Endothelial cell of umbilical vein (primary cell): Measurements from ENCODE around the gene PARP12. TPM values are rescaled to one million over a fixed set of nuclear protein-coding genes. Genes with fewer than 3 reads are reported as not detected.

ENCODE experiments used
- BruUV-seq: library from RNA; stranded (reverse); fragments of 400-500 nt; replicated peaks from 2 replicates; lab custom pipeline; 2021; lab: Mats Ljungman, UMichigan
- CTCF ChIA-PET: fragments of 300-600, 350-600 bp; sonication (Branson Sonifier 250); formaldehyde crosslinking; loops from one replicate; lab custom pipeline; 2021; ENCODE audit warnings: antibody characterized with exemption, inconsistent platforms; lab: Charles Lee
- POLR2A ChIA-PET: fragments of 300-600, 350-600 bp; sonication (Branson Sonifier 250); formaldehyde crosslinking; loops from one replicate; lab custom pipeline; 2021; ENCODE audit warnings: antibody characterized with exemption, inconsistent platforms; lab: Charles Lee
- DNase-seq: peaks from one replicate; pipeline ENCODE4 v3.0.0-alpha.2; 2011; ENCODE audit warnings: low read depth, low spot score
- FAIRE-seq: peaks from 2 replicates; lab custom pipeline; 2011; peaks lifted over from hg19 to GRCh38; lab: Jason Lieb, UNC
- H2AFZ ChIP-seq: 2 replicates; pipeline ENCODE4 v1.6.0; 2012; ENCODE audit warnings: low read depth, low read length, control low read depth, inconsistent platforms
- H3K27ac ChIP-seq: 2 replicates; pipeline ENCODE4 v1.5.1; 2011; ENCODE audit warnings: low read depth, mild to moderate bottlenecking, control low read depth, low read length, moderate library complexity; ENCODE audit not compliant: insufficient read depth
- H3K27me3 ChIP-seq, 2 experiments: 2 replicates each; pipeline versions ENCODE4 v1.6.0 to v1.6.1; 2011; ENCODE audit warnings: low read length in 2 of 2, mixed read lengths in 1 of 2; ENCODE audit not compliant: control insufficient read depth in 2 of 2, insufficient read depth in 2 of 2
- H3K36me3 ChIP-seq, 2 experiments: 2 replicates in 1 of 2; 3 replicates in 1 of 2; pipeline ENCODE4 v1.5.1; 2011; ENCODE audit warnings: low read length in 2 of 2, mild to moderate bottlenecking in 1 of 2, moderate library complexity in 1 of 2; ENCODE audit not compliant: control insufficient read depth in 2 of 2, insufficient read depth in 2 of 2; ENCODE audit errors: extremely low read depth in 1 of 2
- H3K4me1 ChIP-seq: 3 replicates; pipeline ENCODE4 v1.5.1; 2011; ENCODE audit warnings: mild to moderate bottlenecking, low read length; ENCODE audit not compliant: control insufficient read depth, insufficient read depth; ENCODE audit errors: extremely low read depth
- H3K4me2 ChIP-seq: 2 replicates; pipeline ENCODE4 v1.6.1; 2011; ENCODE audit warnings: low read length, control low read depth, mixed read lengths; ENCODE audit not compliant: insufficient read depth
- H3K4me3 ChIP-seq, 3 experiments: fragments of 200-600 bp in 1 of 3; sonication (generic), shearing (Covaris generic) in 1 of 3; replicated peaks in 1 of 3; 2 replicates each; pipeline ENCODE4 v1.5.1; 2011 to 2016; ENCODE audit warnings: control low read depth in 3 of 3, low read length in 3 of 3, mild to moderate bottlenecking in 2 of 3, inconsistent platforms in 1 of 3, low read depth in 1 of 3, moderate library complexity in 1 of 3; ENCODE audit not compliant: insufficient read depth in 1 of 3
- H3K79me2 ChIP-seq: 2 replicates; pipeline ENCODE4 v1.6.0; 2012; ENCODE audit warnings: low read length, inconsistent platforms; ENCODE audit not compliant: control insufficient read depth, insufficient read depth
- H3K9ac ChIP-seq: replicated peaks from 2 replicates; pipeline ENCODE3; 2011; ENCODE audit warnings: low read length, control low read depth; ENCODE audit not compliant: insufficient read depth; ENCODE audit errors: extremely low read depth
- H3K9me1 ChIP-seq: replicated peaks from 3 replicates; pipeline ENCODE4 v1.6.0; 2011; ENCODE audit warnings: mild to moderate bottlenecking, low read length; ENCODE audit not compliant: control insufficient read depth, insufficient read depth; ENCODE audit errors: extremely low read depth
- H3K9me3 ChIP-seq: replicated peaks from 2 replicates; pipeline ENCODE4 v1.5.1; 2012; ENCODE audit warnings: low read length, inconsistent platforms; ENCODE audit not compliant: control insufficient read depth, insufficient read depth
- H4K20me1 ChIP-seq: replicated peaks from 2 replicates; pipeline ENCODE3; 2011; ENCODE audit warnings: mild to moderate bottlenecking, low read length; ENCODE audit not compliant: control insufficient read depth, insufficient read depth; ENCODE audit errors: extremely low read depth
- EZH2 ChIP-seq: IDR thresholded peaks from 2 replicates; pipeline ENCODE4 v1.6.1; 2012; ENCODE audit warnings: borderline replicate concordance, low read depth, mild to moderate bottlenecking, moderate library complexity, low read length, inconsistent platforms; ENCODE audit not compliant: severe bottlenecking
- FOS ChIP-seq: IDR thresholded peaks from 2 replicates; pipeline ENCODE4 v1.6.1; 2011; ENCODE audit warnings: mild to moderate bottlenecking, low read length, moderate library complexity, borderline replicate concordance; ENCODE audit not compliant: insufficient read depth
- GATA2 ChIP-seq: IDR thresholded peaks from 2 replicates; pipeline ENCODE4 v1.7.0; 2011; ENCODE audit warnings: low read depth, mild to moderate bottlenecking, moderate library complexity, mixed read lengths, low read length; ENCODE audit not compliant: insufficient read length, insufficient read depth
- JUN ChIP-seq: IDR thresholded peaks from 2 replicates; pipeline ENCODE4 v1.6.1; 2011; ENCODE audit warnings: borderline replicate concordance, low read depth; ENCODE audit not compliant: insufficient read length, insufficient read depth
- MAX ChIP-seq: IDR thresholded peaks from 2 replicates; pipeline ENCODE4 v1.6.1; 2011; ENCODE audit not compliant: insufficient read depth, insufficient read length
- MYC ChIP-seq: IDR thresholded peaks from one replicate; pipeline ENCODE4 v1.6.1; 2011; ENCODE audit warnings: mild to moderate bottlenecking, low read depth, low read length
- POLR2A ChIP-seq: IDR thresholded peaks from 2 replicates; pipeline ENCODE4 v1.6.1; 2012; ENCODE audit warnings: low read depth, mild to moderate bottlenecking, control low read depth, low read length
- POLR2AphosphoS5 ChIP-seq: IDR thresholded peaks from 2 replicates; pipeline ENCODE4 v1.6.1; 2012; ENCODE audit warnings: low read depth, mild to moderate bottlenecking, control low read depth, low read length, moderate library complexity; ENCODE audit not compliant: insufficient read depth
- dilution Hi-C: fragments of 300-500 bp; cut with MboI; formaldehyde crosslinking; loops from one replicate; pipeline ENCODE4 v1.15.0; 2019; ENCODE audit warnings: low sequenced_read_pairs; ENCODE audit not compliant: extremely low pct_ligation_motif_present
- intact Hi-C: fragments of 100-400 bp; cut with micrococcal nuclease; formaldehyde crosslinking; loops from one replicate; pipeline ENCODE4 v1.10.0; 2022
- polyA plus RNA-seq, 4 experiments: library from polyadenylated mRNA; depleted of rRNA in 3 of 4; stranded (reverse) in 3 of 4; unstranded in 1 of 4; fragments of >200 nt; gene quantifications; 2 replicates each; pipeline versions ENCODE4 v1.2.1 to v1.2.3, GENCODE V29; 2011 to 2012; ENCODE audit warnings: missing spikeins in 1 of 4
- total RNA-seq: library from RNA; stranded (reverse); gene quantifications from 2 replicates; pipeline ENCODE4 v1.2.3, GENCODE V29; 2021
- TF ChIP-seq, protein P1 (sequence below), 2 donors: IDR thresholded peaks; 1 replicate in 1 of 2; 2 replicates in 1 of 2; pipeline ENCODE4 v1.5.1; 2011; ENCODE audit warnings: low read length in 2 of 2, mild to moderate bottlenecking in 2 of 2, moderate library complexity in 2 of 2, control low read depth in 1 of 2, inconsistent platforms in 1 of 2, low read depth in 1 of 2; ENCODE audit not compliant: insufficient read depth in 1 of 2; ENCODE audit errors: extremely low read depth in 1 of 2

Gene PARP12
- total and polyA plus RNA-seq, 2 donors (not counting 3 experiments of a cell fraction or from before 2014, with no cell fraction given) = 65.4 to 83.2 TPM

DNA sequence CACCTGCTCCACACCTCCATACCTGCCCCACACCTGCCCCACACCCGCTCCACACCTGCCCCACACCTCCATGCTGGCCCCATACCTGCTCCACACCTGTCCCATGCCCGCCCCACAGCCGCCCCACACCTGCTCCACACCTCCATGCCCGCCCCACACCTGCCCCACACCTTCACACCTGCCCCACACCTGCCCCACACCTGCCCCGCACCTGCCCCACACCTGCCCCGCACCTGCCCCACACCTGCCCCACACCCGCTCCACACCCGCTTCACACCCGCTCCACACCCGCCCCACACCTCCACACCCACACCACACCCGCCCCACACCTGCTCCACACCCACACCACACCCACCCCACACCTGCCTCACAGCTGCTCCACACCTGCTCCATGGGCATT, 53.0 kb downstream of the PARP12 start:
- H4K20me1 ChIP-seq = no peaks in the 10 kb centered on the region
- FAIRE-seq (no peak), DNase-seq (no peak)
- H3K4me1 ChIP-seq = no peaks in the 10 kb centered on the region
- H3K27me3 ChIP-seq = peaks cover 0 to 3% of the 10 kb centered on the region in 2 experiments
- no peak overlapping the region for H2AFZ ChIP-seq
- H3K9me3 ChIP-seq = no peaks in the 10 kb centered on the region
- intact Hi-C loops (no loop called here), dilution Hi-C loops (loop anchor here (25.0 kb wide), 1 partner anchor 397 kb away; no protein-coding TSS in a partner anchor)
- ChIA-PET POLR2A (no interaction called here), CTCF (interaction anchor here (1.1 kb wide), 1 partner anchor 12 kb away, joined by 5 read pairs; no protein-coding TSS in a partner anchor)
- H3K79me2 ChIP-seq = no peaks in the 10 kb centered on the region
- H3K9me1 ChIP-seq = no peaks in the 10 kb centered on the region
- no peak overlapping the region for H3K4me2 ChIP-seq
- no peaks in the 10 kb centered on the region for H3K36me3 ChIP-seq
- no peak overlapping the region for H3K9ac ChIP-seq
- H3K27ac ChIP-seq = no peak overlapping the region
- no peak for TF ChIP-seq MAX
- no peak for TF ChIP-seq POLR2A
- TF ChIP-seq FOS = no peak
- no peak for TF ChIP-seq JUN
- TF ChIP-seq MYC = no peak
- TF ChIP-seq GATA2 = no peak
- TF ChIP-seq, protein P1, sequence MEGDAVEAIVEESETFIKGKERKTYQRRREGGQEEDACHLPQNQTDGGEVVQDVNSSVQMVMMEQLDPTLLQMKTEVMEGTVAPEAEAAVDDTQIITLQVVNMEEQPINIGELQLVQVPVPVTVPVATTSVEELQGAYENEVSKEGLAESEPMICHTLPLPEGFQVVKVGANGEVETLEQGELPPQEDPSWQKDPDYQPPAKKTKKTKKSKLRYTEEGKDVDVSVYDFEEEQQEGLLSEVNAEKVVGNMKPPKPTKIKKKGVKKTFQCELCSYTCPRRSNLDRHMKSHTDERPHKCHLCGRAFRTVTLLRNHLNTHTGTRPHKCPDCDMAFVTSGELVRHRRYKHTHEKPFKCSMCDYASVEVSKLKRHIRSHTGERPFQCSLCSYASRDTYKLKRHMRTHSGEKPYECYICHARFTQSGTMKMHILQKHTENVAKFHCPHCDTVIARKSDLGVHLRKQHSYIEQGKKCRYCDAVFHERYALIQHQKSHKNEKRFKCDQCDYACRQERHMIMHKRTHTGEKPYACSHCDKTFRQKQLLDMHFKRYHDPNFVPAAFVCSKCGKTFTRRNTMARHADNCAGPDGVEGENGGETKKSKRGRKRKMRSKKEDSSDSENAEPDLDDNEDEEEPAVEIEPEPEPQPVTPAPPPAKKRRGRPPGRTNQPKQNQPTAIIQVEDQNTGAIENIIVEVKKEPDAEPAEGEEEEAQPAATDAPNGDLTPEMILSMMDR (IDR thresholded peaks at IDR 0.05; ENCODE audit: extremely low read depth in 1 of 2, insufficient read depth in 1 of 2, low read depth in 1 of 2, low read length in 2 of 2) = no peak
- TF ChIP-seq POLR2AphosphoS5 = no peak
- TF ChIP-seq EZH2 = no peak
- H3K4me3 ChIP-seq = no peak overlapping the region
- no TSS peak for BruUV-seq
